HG03196 (cell line): ENCODE results near the gene FOXR1.

Experiments used
- ATAC-seq: cut with Tn5 transposase; IDR thresholded peaks from one replicate; pipeline ENCODE4 v1.9.1; 2021; ENCODE audit not compliant: unreplicated experiment

Gene FOXR1

DNA sequence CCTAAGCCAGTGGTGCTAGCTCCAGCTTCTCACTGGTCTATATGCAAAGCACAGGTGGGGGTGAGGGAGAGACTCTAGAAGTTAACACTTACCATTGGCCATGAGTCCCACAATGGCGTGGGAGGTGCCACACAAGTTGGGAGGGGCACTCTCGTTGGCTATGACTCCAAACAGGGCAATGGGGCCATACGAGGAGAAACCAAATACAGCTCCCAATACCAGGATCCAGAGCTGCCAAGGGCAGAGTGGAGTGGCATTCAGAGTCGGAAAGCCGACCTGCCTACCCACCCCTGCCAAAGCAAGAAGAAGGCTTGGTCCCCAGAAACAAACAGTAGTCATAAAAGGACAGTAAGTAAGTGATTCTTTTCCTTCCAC, 53.5 kb downstream of the FOXR1 start:
- no peak for ATAC-seq

DNA sequence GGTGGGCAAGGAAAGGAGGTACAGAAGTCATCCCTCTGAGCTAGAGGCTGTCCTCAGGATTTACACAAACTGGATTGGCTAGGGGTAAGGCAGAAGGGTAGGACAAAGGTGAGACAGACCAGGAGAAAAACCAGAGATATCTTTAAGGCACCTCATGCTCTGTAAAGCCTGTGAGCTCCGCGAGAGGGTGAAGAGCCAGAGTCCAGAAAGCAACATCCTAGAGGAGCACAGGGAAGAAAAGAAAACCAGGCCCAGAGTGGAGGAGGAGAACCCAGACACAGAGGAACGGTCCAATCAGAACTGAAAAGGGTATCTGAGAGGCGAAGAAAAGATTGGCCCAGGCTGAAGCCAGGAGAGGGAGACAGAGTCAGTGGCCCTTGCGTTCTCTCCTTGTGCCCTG, 54.0 kb downstream of the FOXR1 start:
- no peak for ATAC-seq

DNA sequence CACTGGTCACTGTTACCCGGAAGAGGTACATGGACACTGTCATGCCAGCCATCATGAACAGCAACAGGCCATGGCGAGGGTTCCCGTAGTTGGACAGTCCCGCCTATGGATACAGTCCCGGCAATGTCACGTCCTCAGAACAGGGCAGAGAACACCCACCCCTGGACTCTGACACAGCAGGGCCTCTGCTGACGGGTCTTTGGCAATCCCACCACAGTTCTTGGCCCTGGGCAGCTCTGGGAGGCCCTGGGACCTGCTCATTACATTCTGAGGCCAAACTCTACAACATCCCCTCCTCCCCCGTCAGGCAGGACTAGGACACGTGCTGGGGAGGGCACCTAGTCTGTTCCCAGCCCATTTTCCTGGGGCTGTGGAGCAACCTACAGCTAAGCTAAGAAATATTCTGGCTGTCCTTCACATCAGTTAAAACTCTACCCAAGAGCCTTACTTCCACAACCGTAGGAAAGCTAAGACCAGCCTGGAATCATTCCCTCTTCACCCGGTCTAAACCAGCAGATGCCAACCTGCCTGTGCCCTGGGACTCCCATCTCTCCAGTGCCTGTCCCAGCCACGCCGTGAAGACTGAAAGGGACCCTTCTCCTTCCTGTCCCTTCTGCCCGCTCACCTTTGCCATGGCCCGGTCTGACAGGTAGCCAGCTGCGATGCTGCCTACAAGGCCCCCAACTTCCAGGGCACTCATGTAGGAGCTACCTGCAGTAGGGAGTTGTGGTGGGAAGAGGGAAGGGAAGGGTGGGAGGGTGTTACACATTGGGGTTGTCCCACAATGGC, 54.6 kb downstream of the FOXR1 start:
- ATAC-seq = no peak

DNA sequence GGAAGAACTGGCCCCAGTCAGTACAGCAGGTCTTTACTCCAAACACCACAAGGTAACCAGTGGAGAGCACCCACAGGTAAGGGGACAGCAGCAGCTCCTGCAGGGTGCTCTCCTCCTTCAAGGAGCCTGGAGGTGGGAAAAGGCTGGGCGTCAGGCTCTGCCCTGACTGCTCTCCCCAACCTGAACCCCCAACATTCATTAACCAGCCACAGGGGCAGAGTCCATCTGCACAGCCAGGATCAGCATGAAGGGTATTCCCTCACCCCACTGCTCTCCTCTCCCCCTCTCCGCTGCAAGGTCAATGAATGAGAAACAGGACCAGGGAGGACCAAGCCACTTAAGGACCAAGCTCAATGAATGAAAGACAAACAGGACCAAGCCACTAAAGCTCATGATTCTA, 55.4 kb downstream of the FOXR1 start:
- ATAC-seq = no peak

DNA sequence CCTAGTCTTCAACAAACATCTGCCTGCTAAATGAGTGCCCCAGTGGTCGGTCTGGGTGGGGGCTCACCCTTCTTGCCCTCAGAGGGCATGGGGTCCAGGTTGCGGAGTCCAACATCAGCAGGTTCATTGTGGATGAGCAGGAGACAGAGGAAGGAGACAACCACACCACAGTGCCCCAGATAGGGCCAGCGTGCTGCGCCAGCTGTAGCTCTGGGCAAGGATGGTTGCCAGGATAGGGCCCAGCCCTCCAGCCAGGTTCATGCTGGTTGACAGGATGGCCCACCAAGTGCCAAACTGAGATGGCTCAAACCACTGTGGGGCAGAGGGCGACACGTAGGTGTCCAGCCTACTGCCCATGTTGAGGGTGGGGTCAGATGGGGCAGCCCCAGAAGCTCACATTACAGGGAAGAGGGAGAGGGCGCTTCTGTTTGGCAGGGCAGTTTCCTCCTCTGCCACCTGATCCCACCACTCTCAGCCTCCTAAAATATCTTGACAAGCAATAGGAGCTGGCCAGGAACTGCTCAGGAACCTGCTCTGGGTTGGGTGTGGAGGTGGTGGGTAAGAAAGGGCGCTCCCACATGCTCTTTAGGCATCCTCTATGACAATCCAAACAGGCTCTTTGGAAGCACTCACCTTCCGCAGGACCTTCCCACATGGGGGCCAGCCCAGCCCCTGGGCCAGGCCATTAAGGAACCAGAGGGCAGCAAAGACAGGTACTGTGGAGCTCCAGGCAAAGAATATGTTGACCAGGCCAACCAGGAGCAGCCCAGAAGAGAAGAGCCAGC, 56.2 kb downstream of the FOXR1 start:
- no peak for ATAC-seq

DNA sequence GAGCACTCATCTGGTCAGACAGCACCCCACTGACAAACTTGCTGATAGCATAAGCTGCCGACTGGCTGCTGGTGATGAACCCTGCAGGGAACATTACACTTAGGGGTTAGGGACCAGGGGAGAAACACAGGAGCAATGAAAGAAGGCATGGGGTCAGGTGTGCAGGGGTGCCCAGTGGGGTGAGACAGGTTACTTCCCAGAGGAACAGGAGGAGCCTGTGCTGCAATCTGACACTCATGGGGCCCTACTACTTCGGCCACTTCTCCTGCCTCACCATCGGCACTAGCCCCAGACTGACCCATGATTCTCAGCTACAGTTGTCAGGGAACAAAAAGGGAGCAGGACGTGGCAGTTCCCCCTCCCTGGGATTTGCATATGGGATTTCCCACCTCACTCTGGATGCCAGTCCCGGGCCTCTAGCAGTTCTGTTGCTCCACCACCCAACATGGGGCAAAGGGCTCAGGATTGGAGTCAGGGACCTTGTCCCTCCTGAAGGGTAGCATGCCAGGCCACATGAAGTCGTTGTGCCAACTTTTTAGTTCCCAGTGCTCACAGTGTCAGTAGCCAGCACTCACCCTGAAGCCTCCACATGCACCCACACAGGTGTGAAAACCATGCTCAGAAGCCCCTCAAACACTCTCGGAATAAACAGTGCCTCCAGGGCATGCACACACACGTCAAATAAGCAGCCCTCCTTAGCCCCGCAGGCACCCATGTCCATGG, 56.9 kb downstream of the FOXR1 start:
- ATAC-seq = no peak

DNA sequence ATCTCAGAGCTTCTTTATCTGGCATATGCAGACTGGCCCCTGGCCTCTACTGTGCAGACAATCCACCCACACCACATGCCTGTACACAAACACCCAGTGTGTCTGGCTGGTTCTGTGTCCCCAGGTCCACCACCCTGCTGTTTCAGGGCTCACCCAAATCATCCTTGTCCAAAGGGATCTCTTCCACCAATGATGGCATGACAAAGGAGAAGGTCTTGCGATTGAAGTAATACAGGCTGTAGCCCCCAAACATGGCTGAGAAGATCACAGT, 57.4 kb downstream of the FOXR1 start:
- ATAC-seq = no peak

DNA sequence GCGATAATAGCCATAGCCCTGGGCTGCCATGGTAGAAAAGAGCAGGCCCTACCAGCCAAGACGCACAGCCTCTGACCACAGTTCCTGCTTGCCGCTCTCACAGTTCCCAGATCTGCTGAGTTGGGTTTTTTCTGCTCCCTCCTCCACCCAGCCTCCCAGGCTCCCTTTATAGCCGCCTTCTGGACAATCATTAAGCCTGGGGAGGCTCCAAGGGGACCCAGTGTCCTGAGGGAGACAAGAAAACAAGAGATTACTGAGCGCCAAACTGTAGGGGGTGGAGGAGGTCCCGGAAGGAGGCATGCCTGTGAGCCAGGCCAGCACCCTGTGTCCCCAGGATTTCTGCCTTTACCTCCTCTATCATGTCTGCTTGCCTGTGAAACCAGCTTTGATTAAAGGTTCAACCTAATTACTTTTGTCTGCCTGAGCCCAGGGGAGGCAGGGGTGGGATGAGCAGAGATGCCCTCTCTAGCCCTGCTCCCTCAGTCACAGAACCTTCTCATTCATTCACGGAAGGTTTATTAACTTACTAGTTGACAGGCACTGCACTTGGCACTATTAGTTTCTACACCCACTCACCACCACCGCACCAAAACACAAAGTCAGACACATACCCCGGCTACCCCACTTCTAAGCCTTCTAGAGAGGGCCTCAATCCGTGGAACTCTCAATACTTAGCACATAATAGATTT, 57.9 kb downstream of the FOXR1 start:
- ATAC-seq = peak; percentile 0

DNA sequence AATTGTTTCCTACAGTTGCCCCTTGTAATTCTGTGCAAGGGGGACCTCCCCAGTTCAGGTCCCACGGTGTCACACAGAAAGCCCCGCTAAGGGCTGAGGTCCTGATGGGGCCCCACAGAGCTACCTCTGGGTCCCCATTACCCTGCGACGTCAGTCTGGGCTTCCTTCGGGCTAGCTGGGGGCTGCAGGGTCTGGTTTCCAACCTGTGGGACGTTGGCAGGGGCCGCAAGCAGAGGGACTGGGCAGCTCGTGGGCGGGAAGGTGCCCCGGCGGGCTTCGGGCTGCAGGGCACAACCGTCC, 58.4 kb downstream of the FOXR1 start:
- ATAC-seq = peak; percentile 7

DNA sequence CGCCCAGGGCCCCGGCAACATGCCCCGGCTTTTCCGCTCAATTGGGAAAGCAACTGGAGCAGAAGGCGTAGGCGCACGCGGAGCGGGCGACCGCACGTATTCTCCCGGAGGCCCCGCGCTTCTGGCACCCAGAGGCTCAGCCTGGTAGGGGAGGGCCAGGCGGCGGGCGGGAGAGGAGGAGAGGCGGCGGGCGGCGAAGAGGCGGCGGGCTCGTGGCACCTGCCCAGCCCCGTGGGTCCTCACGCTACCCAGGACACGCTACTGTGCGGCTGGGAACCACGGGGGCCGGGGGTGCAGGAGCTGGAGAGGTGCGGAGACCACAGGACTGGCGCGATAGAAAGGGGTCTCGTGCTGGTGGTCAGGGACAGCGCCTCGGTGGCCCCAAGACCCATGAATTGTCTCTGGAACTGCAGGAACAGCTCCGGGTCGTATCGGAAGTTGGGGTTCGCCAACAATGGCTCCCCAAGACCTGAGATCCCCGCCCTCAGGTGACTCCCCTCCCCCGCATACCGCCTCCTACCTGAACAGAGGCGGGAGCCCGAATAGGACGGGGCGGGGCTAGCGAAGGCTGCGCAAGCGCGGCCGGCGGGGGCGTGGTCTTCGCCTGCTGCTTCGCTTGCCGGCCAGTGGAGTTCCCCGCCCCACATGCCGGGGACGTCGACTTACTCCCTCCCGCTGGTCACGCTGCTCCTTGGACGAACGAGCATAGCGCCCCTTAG, 58.9 kb downstream of the FOXR1 start, which contains the start of gene SLC37A4:
SLC37A4 (minus strand) TSS at position 549 of the 719 bp plus-strand sequence.
- peak; percentile 90 for ATAC-seq
